Measurements from ENCODE around the gene C1orf94. TPM values are rescaled to one million over a fixed set of nuclear protein-coding genes. Genes with fewer than 3 reads are reported as not detected.
A peak's percentile ranks its signal among the peaks of the same experiment; 100 is the strongest.

C1orf94 gene
- polyA plus RNA-seq, 1 of the 3 experiments (the other 2 are of a cell fraction) = not detected

GRCh38 chr1:34164771-34165391 lies 11.8 kb upstream of the C1orf94 start, which contains the start of gene CSMD2:
Gene CSMD2, minus strand, starts transcription at chr1:34165230. Its CDS starts 133 bp downstream, at chr1:34165097.
- no peaks in the 10 kb centered on the region for H3F3A ChIP-seq (replicated peaks; ENCODE audit: insufficient read depth)
- H3K4me1 ChIP-seq (ENCODE audit: control insufficient read depth in 1 of 2, insufficient read depth in 2 of 2, low read depth in 1 of 2, low read length in 1 of 2) = peaks cover 0 to 15% of the 10 kb centered on the region in 2 experiments; a peak in 1 of 4 replicates
- CTCF ChIA-PET = interaction anchor here (0.6 to 4.2 kb wide), 8 partner anchors 12 to 532 kb away, joined by 3 to 64 read pairs (median 26); no protein-coding TSS in a partner anchor
- TF ChIP-seq MXI1 (IDR thresholded peaks at IDR 0.05; ENCODE audit: low read depth, low read length) = no peak
- no peak for TF ChIP-seq SMC3 (IDR thresholded peaks at IDR 0.05; ENCODE audit: low read depth, low read length)
- TF ChIP-seq FOXJ3 (CRISPR knock-in tag; IDR thresholded peaks at IDR 0.05) = no peak
- TF ChIP-seq FOXM1 (IDR thresholded peaks at IDR 0.05; ENCODE audit: low read depth) = no peak
- TF ChIP-seq CHD2 (IDR thresholded peaks at IDR 0.05; ENCODE audit: low read length, partially characterized antibody) = no peak
- TF ChIP-seq USF1 (IDR thresholded peaks at IDR 0.05; ENCODE audit: borderline replicate concordance, low read depth) = no peak
- TF ChIP-seq MEF2A (IDR thresholded peaks at IDR 0.05; ENCODE audit: borderline replicate concordance, low read depth) = no peak
- no peak for TF ChIP-seq NRF1 (IDR thresholded peaks at IDR 0.05; ENCODE audit: low read depth, low read length)
- TF ChIP-seq TEAD4 (IDR thresholded peaks at IDR 0.05; ENCODE audit: borderline replicate concordance, insufficient read depth) = no peak
- H3K36me3 ChIP-seq (replicated peaks in 1 of 2; ENCODE audit: control insufficient read depth in 1 of 2, insufficient read depth in 2 of 2, low read length in 1 of 2) = no peaks in the 10 kb centered on the region
- WGBS (ENCODE audit: low lambda C conversion rate) = 3% methylated on average over 10 of the region's 78 CpGs
- H3K4me2 ChIP-seq = peak within 1 kb of the TSS; percentile 82
- no peak within 1 kb of the TSS for H3K27ac ChIP-seq (ENCODE audit: low read depth in 2 of 2, low read length in 1 of 2)
- H3K9ac ChIP-seq = no peak within 1 kb of the TSS
- H3K79me2 ChIP-seq (ENCODE audit: insufficient read depth) = no peaks in the 10 kb centered on the region
- peak within 1 kb of the TSS; percentile 65; the same call in 1 of the 2 replicates for H2AFZ ChIP-seq (ENCODE audit: low read depth)
- POLR2A ChIA-PET = no interaction called here
- peak within 1 kb of the TSS; percentile 32 to 40; a peak in 3 of 4 replicates for H3K4me3 ChIP-seq (ENCODE audit: low read depth in 2 of 2, low read length in 1 of 2)
- H3K9me2 ChIP-seq = no peaks in the 10 kb centered on the region
- H4K20me1 ChIP-seq (ENCODE audit: insufficient read depth) = no peaks in the 10 kb centered on the region
- peak; percentile 83 for DNase-seq
- H3K27me3 ChIP-seq (ENCODE audit: insufficient read depth) = no peaks in the 10 kb centered on the region
- H3K9me3 ChIP-seq = no peaks in the 10 kb centered on the region

GRCh38 chr1:34165422-34165921 lies 11.2 kb upstream of the C1orf94 start:
- H3K9ac ChIP-seq = no peak overlapping the region
- peak overlapping the region; percentile 32 to 40; a peak in 3 of 4 replicates for H3K4me3 ChIP-seq (ENCODE audit: low read depth in 2 of 2, low read length in 1 of 2)
- TF ChIP-seq MXI1 (IDR thresholded peaks at IDR 0.05; ENCODE audit: low read depth, low read length) = no peak
- TF ChIP-seq NFIC (IDR thresholded peaks at IDR 0.05; ENCODE audit: borderline replicate concordance) = no peak
- no peak for TF ChIP-seq FOXJ3 (CRISPR knock-in tag; IDR thresholded peaks at IDR 0.05)
- TF ChIP-seq ZBTB33 (IDR thresholded peaks at IDR 0.05; ENCODE audit: borderline replicate concordance, low read depth) = no peak
- TF ChIP-seq GABPA (IDR thresholded peaks at IDR 0.05; ENCODE audit: low read depth) = no peak
- TF ChIP-seq RCOR1 (IDR thresholded peaks at IDR 0.05; ENCODE audit: low read length) = no peak
- TF ChIP-seq REST (IDR thresholded peaks at IDR 0.05; ENCODE audit: low read depth, low read length) = no peak
- TF ChIP-seq MEF2A (IDR thresholded peaks at IDR 0.05; ENCODE audit: borderline replicate concordance, low read depth) = no peak
- no peak for TF ChIP-seq JUND (IDR thresholded peaks at IDR 0.05)
- TF ChIP-seq TEAD4 (IDR thresholded peaks at IDR 0.05; ENCODE audit: borderline replicate concordance, insufficient read depth) = no peak
- TF ChIP-seq MAX (IDR thresholded peaks at IDR 0.05; ENCODE audit: low read depth) = no peak
- no peak for TF ChIP-seq EZH2phosphoT487 (IDR thresholded peaks at IDR 0.05; ENCODE audit: borderline replicate concordance, low read depth)
- no peak for TF ChIP-seq YY1 (IDR thresholded peaks at IDR 0.05; ENCODE audit: low read depth)
- no peak for TF ChIP-seq RAD21 (IDR thresholded peaks at IDR 0.05; ENCODE audit: low read length)
- no peak for TF ChIP-seq RFX5 (IDR thresholded peaks at IDR 0.05; ENCODE audit: low read length)
- H3K27ac ChIP-seq (ENCODE audit: low read depth in 2 of 2, low read length in 1 of 2) = no peak overlapping the region
- ChIA-PET POLR2A (no interaction called here), CTCF (interaction anchor here (1.0 to 4.2 kb wide), 6 partner anchors 12 to 532 kb away, joined by 3 to 64 read pairs (median 33); no protein-coding TSS in a partner anchor)
- H3K79me2 ChIP-seq (ENCODE audit: insufficient read depth) = no peaks in the 10 kb centered on the region
- H3K4me1 ChIP-seq (ENCODE audit: control insufficient read depth in 1 of 2, insufficient read depth in 2 of 2, low read depth in 1 of 2, low read length in 1 of 2) = peaks cover 0 to 15% of the 10 kb centered on the region in 2 experiments; a peak in 1 of 4 replicates
- no peaks in the 10 kb centered on the region for H3K9me2 ChIP-seq
- no peak overlapping the region for H2AFZ ChIP-seq (ENCODE audit: low read depth)
- no peaks in the 10 kb centered on the region for H3F3A ChIP-seq (replicated peaks; ENCODE audit: insufficient read depth)
- DNase-seq = peak; percentile 42
- peak overlapping the region; percentile 69 for H3K4me2 ChIP-seq
- H4K20me1 ChIP-seq (ENCODE audit: insufficient read depth) = no peaks in the 10 kb centered on the region
- WGBS (ENCODE audit: low lambda C conversion rate) = 8% methylated on average over 11 of the region's 13 CpGs
- no peaks in the 10 kb centered on the region for H3K27me3 ChIP-seq (ENCODE audit: insufficient read depth)
- H3K9me3 ChIP-seq = no peaks in the 10 kb centered on the region
- H3K36me3 ChIP-seq (replicated peaks in 1 of 2; ENCODE audit: control insufficient read depth in 1 of 2, insufficient read depth in 2 of 2, low read length in 1 of 2) = no peaks in the 10 kb centered on the region
